Measurements from ENCODE around the gene MBTPS1. TPM values are rescaled to one million over a fixed set of nuclear protein-coding genes. Genes with fewer than 3 reads are reported as not detected.

Gene MBTPS1
- total and polyA plus RNA-seq, 7 donors: 13.6 to 83.6 (median 69.3) TPM

- TF ChIP-seq POLR2AphosphoS5 (IDR thresholded peaks at IDR 0.05) (no peak), POLR2A (IDR thresholded peaks at IDR 0.05) (no peak), CTCF (IDR thresholded peaks at IDR 0.05) (no peak), EP300 (IDR thresholded peaks at IDR 0.05) (no peak)
- no peak for DNase-seq
- no peak overlapping the region for H3K4me3 ChIP-seq
- no peaks in the 10 kb centered on the region for H3K27me3 ChIP-seq
- intact Hi-C loops (cut with DNase I): no loop called here
- no peak overlapping the region for H3K27ac ChIP-seq
- no peaks in the 10 kb centered on the region for H3K9me3 ChIP-seq
- H3K4me1 ChIP-seq: peaks cover 0 to 7% (median 5%) of the 10 kb centered on the region in 4 donors
- peaks cover 7 to 76% (median 20%) of the 10 kb centered on the region in 4 donors for H3K36me3 ChIP-seq
- WGBS, 2 donors: 87 to 95% methylated on average over 7 of the region's 7 CpGs
Measured at GRCh38 chr16:84098939-84099338, 17.8 kb downstream of the MBTPS1 start.

DNA sequence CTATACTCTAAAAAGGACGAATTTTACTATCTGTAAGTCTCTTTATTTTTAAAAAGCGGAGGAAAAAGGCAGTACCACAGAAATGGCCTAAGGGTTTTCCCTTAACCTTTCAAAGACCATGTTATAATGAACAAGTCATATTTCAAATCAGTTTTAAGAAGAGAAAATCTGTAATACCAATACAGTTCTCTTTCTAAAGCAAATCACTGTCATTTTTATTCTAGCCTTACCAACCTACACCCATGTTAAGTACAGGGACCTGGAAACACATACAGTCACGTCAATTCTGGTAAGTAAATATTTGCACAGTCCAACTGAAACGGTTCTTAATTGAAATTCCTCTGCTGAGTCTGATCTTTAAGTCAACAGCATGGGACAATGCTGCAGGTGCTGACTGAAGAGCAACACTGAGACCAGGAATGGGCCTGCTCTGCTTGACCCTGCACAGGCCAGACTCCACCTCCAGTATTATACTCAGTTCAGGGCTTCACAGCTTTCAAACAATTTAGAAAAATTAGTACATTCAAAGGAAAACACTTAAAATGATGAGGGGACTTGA, 20.2 kb downstream of the MBTPS1 start:
- Histone ChIP-seq H3K9me3 (no peaks in the 10 kb centered on the region), H3K27ac (no peak overlapping the region), H3K36me3 (peaks cover 21 to 96% (median 43%) of the 10 kb centered on the region in 4 donors), H3K4me3 (no peak overlapping the region), H3K4me1 (no peaks in the 10 kb centered on the region), H3K27me3 (no peaks in the 10 kb centered on the region)
- intact Hi-C loops (cut with DNase I): no loop called here
- TF ChIP-seq EP300 (IDR thresholded peaks at IDR 0.05) (no peak), POLR2A (IDR thresholded peaks at IDR 0.05) (no peak), POLR2AphosphoS5 (IDR thresholded peaks at IDR 0.05) (no peak), CTCF (IDR thresholded peaks at IDR 0.05) (no peak)
- no peak for DNase-seq
- 27 to 71% methylated on average over 4 of the region's 4 CpGs for whole genome bisulfite sequencing, 2 donors

- Histone ChIP-seq H3K27me3 (no peaks in the 10 kb centered on the region), H3K4me1 (no peaks in the 10 kb centered on the region), H3K4me3 (no peak overlapping the region), H3K36me3 (peaks cover 30 to 96% (median 51%) of the 10 kb centered on the region in 4 donors), H3K27ac (no peak overlapping the region), H3K9me3 (no peaks in the 10 kb centered on the region)
- intact Hi-C loops (cut with DNase I): no loop called here
- no peak for TF ChIP-seq CTCF (IDR thresholded peaks at IDR 0.05)
- no peak for TF ChIP-seq POLR2AphosphoS5 (IDR thresholded peaks at IDR 0.05)
- TF ChIP-seq EP300 (IDR thresholded peaks at IDR 0.05): no peak
- no peak for TF ChIP-seq POLR2A (IDR thresholded peaks at IDR 0.05)
- WGBS, 2 donors: 40 to 80% methylated on average over 14 of the region's 14 CpGs
- DNase-seq: no peak
Measured at GRCh38 chr16:84095466-84095865, 21.3 kb downstream of the MBTPS1 start.

- intact Hi-C loops (cut with DNase I): no loop called here
- H3K36me3 ChIP-seq: peaks cover 43 to 100% (median 58%) of the 10 kb centered on the region in 4 donors
- H3K4me3 ChIP-seq: no peak overlapping the region
- no peak for DNase-seq
- H3K4me1 ChIP-seq: no peaks in the 10 kb centered on the region
- no peaks in the 10 kb centered on the region for H3K27me3 ChIP-seq
- H3K27ac ChIP-seq: no peak overlapping the region
- TF ChIP-seq POLR2A (IDR thresholded peaks at IDR 0.05): no peak
- no peak for TF ChIP-seq POLR2AphosphoS5 (IDR thresholded peaks at IDR 0.05)
- TF ChIP-seq EP300 (IDR thresholded peaks at IDR 0.05): no peak
- TF ChIP-seq CTCF (IDR thresholded peaks at IDR 0.05): no peak
- WGBS, 2 donors: 96 to 98% methylated on average over 4 of the region's 4 CpGs
- no peaks in the 10 kb centered on the region for H3K9me3 ChIP-seq
Measured at GRCh38 chr16:84093879-84094270, 22.9 kb downstream of the MBTPS1 start.
